Measurements from ENCODE around the gene DOK5. TPM values are rescaled to one million over a fixed set of nuclear protein-coding genes. Genes with fewer than 3 reads are reported as not detected.

Gene DOK5
- total RNA-seq, 4 donors from 2014 or later = 0.55 to 48.6 (median 1.3) TPM; not detected in 1

DNA sequence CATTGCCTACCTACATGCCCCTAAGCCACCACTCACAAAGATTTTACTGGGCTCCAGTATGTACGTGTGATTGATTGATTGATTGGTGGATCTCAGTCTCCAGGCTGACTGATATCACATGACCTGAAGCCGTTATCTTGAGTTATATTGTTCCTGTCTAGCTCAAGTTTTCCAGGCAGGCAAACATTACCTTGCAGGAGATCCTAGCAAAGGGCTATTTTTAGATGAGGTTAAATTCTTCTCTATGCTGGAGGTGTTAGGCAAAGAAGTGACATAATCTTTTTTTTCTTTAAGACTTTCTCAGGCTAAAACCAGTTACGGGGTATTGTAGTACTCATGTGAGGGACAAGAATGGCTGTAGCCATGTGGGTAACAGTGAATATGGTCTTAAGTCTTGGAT, 125.2 kb downstream of the DOK5 start:
- no peaks in the 10 kb centered on the region for H3K36me3 ChIP-seq
- no peak for DNase-seq
- no peaks in the 10 kb centered on the region for H3K9me3 ChIP-seq
- intact Hi-C loops (cut with DNase I; ENCODE audit: low total_unique reads) (no loop called here), in situ Hi-C loops (cut with MboI; ENCODE audit: low pct_ligation_motif_present in 1 of 4, low pct_unique_long_range_greater_than_20kb in 1 of 4, low sequenced_read_pairs in 3 of 4) (no loop called here)
- H3K27ac ChIP-seq = no peak overlapping the region
- no peaks in the 10 kb centered on the region for H3K27me3 ChIP-seq
- 62 to 100% methylated on average over 1 to 3 of the region's 3 CpGs for WGBS, 2 donors (ENCODE audit: low coverage in 1 of 2)
- H3K4me1 ChIP-seq = no peaks in the 10 kb centered on the region
- TF ChIP-seq POLR2A (IDR thresholded peaks at IDR 0.05) = no peak
- TF ChIP-seq, protein P1, sequence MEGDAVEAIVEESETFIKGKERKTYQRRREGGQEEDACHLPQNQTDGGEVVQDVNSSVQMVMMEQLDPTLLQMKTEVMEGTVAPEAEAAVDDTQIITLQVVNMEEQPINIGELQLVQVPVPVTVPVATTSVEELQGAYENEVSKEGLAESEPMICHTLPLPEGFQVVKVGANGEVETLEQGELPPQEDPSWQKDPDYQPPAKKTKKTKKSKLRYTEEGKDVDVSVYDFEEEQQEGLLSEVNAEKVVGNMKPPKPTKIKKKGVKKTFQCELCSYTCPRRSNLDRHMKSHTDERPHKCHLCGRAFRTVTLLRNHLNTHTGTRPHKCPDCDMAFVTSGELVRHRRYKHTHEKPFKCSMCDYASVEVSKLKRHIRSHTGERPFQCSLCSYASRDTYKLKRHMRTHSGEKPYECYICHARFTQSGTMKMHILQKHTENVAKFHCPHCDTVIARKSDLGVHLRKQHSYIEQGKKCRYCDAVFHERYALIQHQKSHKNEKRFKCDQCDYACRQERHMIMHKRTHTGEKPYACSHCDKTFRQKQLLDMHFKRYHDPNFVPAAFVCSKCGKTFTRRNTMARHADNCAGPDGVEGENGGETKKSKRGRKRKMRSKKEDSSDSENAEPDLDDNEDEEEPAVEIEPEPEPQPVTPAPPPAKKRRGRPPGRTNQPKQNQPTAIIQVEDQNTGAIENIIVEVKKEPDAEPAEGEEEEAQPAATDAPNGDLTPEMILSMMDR (IDR thresholded peaks at IDR 0.05) = no peak
- TF ChIP-seq EP300 (IDR thresholded peaks at IDR 0.05; ENCODE audit: low read depth) = no peak
- TF ChIP-seq POLR2AphosphoS5 (IDR thresholded peaks at IDR 0.05) = no peak
- H3K4me3 ChIP-seq = no peak overlapping the region

DNA sequence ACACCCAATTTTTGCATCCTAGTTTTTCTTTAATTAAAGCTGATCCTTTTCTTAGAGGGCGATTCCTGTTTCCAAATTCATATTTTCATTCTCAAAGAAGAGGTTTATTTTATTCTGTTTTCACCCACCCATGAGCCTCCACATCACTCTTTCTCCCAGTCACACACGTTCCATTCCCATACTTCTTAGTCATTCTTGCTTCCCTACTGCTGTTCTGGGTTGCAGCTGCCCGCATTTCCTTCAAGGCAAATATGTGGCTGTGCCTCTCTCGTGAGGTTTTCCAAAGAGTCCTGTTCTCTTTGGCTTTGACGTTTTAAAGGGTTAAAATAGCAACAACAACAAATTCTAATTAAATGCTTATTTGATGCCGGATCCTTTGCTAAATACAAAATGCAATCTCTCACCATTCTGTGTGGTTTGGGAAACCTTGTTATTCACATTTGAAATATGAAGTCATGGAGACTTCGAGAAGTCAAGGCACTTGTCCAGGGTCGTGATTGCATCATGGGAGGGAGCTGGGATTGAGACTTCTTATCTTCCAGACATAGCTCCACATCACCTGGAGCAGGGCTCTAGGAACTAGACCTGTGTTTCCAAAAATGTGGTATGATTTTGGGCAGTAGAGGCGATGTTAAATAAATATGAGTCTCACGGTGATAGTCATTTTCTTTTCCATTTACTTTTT, 126.6 kb downstream of the DOK5 start:
- TF ChIP-seq, protein P1 (IDR thresholded peaks at IDR 0.05) = no peak
- no peak for TF ChIP-seq EP300 (IDR thresholded peaks at IDR 0.05; ENCODE audit: low read depth)
- no peak for TF ChIP-seq POLR2AphosphoS5 (IDR thresholded peaks at IDR 0.05)
- no peak for TF ChIP-seq POLR2A (IDR thresholded peaks at IDR 0.05)
- no peaks in the 10 kb centered on the region for H3K27me3 ChIP-seq
- DNase-seq = no peak
- intact Hi-C loops (cut with DNase I; ENCODE audit: low total_unique reads) = no loop called here
- no peaks in the 10 kb centered on the region for H3K36me3 ChIP-seq
- H3K4me3 ChIP-seq = no peak overlapping the region
- no peaks in the 10 kb centered on the region for H3K4me1 ChIP-seq
- H3K27ac ChIP-seq = no peak overlapping the region
- WGBS, 2 donors (ENCODE audit: low coverage in 1 of 2) = 74 to 77% methylated on average over 10 of the region's 10 CpGs
- in situ Hi-C loops (cut with MboI; ENCODE audit: low pct_ligation_motif_present in 1 of 4, low pct_unique_long_range_greater_than_20kb in 1 of 4, low sequenced_read_pairs in 3 of 4) = no loop called here
- no peaks in the 10 kb centered on the region for H3K9me3 ChIP-seq

- Histone ChIP-seq H3K27ac (no peak overlapping the region), H3K4me3 (no peak overlapping the region), H3K9me3 (no peaks in the 10 kb centered on the region), H3K36me3 (no peaks in the 10 kb centered on the region), H3K4me1 (no peaks in the 10 kb centered on the region), H3K27me3 (no peaks in the 10 kb centered on the region)
- TF ChIP-seq POLR2AphosphoS5 (IDR thresholded peaks at IDR 0.05) (no peak), POLR2A (IDR thresholded peaks at IDR 0.05) (no peak), EP300 (IDR thresholded peaks at IDR 0.05; ENCODE audit: low read depth) (no peak)
- TF ChIP-seq, protein P1 (IDR thresholded peaks at IDR 0.05) = no peak
- in situ Hi-C loops (cut with MboI; ENCODE audit: low pct_ligation_motif_present in 1 of 4, low pct_unique_long_range_greater_than_20kb in 1 of 4, low sequenced_read_pairs in 3 of 4) = no loop called here
- DNase-seq = no peak
- intact Hi-C loops (cut with DNase I; ENCODE audit: low total_unique reads) = no loop called here
- WGBS, 2 donors (ENCODE audit: low coverage in 1 of 2) = 75 to 80% methylated on average over 3 of the region's 3 CpGs
These were observed 129.9 kb downstream of the DOK5 start for GRCh38 chr20:54605319-54605718.

GRCh38 chr20:54606380-54606779, 131.0 kb downstream of the DOK5 start:
- intact Hi-C loops (cut with DNase I; ENCODE audit: low total_unique reads) (no loop called here), in situ Hi-C loops (cut with MboI; ENCODE audit: low pct_ligation_motif_present in 1 of 4, low pct_unique_long_range_greater_than_20kb in 1 of 4, low sequenced_read_pairs in 3 of 4) (no loop called here)
- DNase-seq = no peak
- Histone ChIP-seq H3K27me3 (no peaks in the 10 kb centered on the region), H3K4me1 (no peaks in the 10 kb centered on the region), H3K9me3 (no peaks in the 10 kb centered on the region), H3K36me3 (no peaks in the 10 kb centered on the region), H3K27ac (no peak overlapping the region), H3K4me3 (no peak overlapping the region)
- 60 to 96% methylated on average over 2 to 3 of the region's 3 CpGs for WGBS, 2 donors (ENCODE audit: low coverage in 1 of 2)
- no peak for TF ChIP-seq POLR2AphosphoS5 (IDR thresholded peaks at IDR 0.05)
- TF ChIP-seq, protein P1 (IDR thresholded peaks at IDR 0.05) = no peak
- TF ChIP-seq POLR2A (IDR thresholded peaks at IDR 0.05) = no peak
- TF ChIP-seq EP300 (IDR thresholded peaks at IDR 0.05; ENCODE audit: low read depth) = no peak
